Nephron progenitor cell (in vitro differentiated cells): ENCODE data around the gene CENPC.
"Not testable (repeated sequence)": the region's sequence is repeated elsewhere in the genome, so short reads cannot be mapped to it uniquely, and the experiment has no call there.

ENCODE experiments used
- DNase-seq: peaks from one replicate; pipeline ENCODE4 v3.0.0; 2021
- H3K27ac Mint-ChIP-seq: 2 replicates; pipeline ENCODE4 v1.8.0; 2021; ENCODE audit warnings: mild to moderate bottlenecking, moderate library complexity, mixed read lengths
- H3K27me3 Mint-ChIP-seq: 2 replicates; pipeline ENCODE4 v1.8.0; 2021; ENCODE audit warnings: mild to moderate bottlenecking, low read depth, mixed read lengths; ENCODE audit not compliant: poor library complexity
- H3K36me3 Mint-ChIP-seq: 2 replicates; pipeline ENCODE4 v1.8.0; 2021; ENCODE audit warnings: low read depth, mixed read lengths
- H3K4me1 Mint-ChIP-seq: 2 replicates; pipeline ENCODE4 v1.8.0; 2021; ENCODE audit warnings: mixed read lengths
- H3K4me3 Mint-ChIP-seq: 2 replicates; pipeline ENCODE4 v1.8.0; 2021; ENCODE audit warnings: mild to moderate bottlenecking, moderate library complexity, mixed read lengths
- H3K9me3 Mint-ChIP-seq: 2 replicates; pipeline ENCODE4 v1.8.0; 2021; ENCODE audit warnings: mild to moderate bottlenecking, moderate library complexity, mixed read lengths
- TF ChIP-seq, protein P1 (sequence below): fragments of 200-600 bp; sonication (generic); IDR thresholded peaks from 2 replicates; pipeline ENCODE4 v1.5.0; 2021; ENCODE audit warnings: antibody characterized with exemption

CENPC gene

GRCh38 chr4:67533112-67533511 is 12.2 kb downstream of the CENPC start:
- Mint-ChIP-seq H3K27ac (no peak overlapping the region), H3K36me3 (peaks cover 86% of the 10 kb centered on the region), H3K9me3 (peaks cover 17% of the 10 kb centered on the region), H3K4me1 (no peaks in the 10 kb centered on the region), H3K4me3 (no peak overlapping the region), H3K27me3 (no peaks in the 10 kb centered on the region)
- no peak for DNase-seq
- TF ChIP-seq, protein P1, sequence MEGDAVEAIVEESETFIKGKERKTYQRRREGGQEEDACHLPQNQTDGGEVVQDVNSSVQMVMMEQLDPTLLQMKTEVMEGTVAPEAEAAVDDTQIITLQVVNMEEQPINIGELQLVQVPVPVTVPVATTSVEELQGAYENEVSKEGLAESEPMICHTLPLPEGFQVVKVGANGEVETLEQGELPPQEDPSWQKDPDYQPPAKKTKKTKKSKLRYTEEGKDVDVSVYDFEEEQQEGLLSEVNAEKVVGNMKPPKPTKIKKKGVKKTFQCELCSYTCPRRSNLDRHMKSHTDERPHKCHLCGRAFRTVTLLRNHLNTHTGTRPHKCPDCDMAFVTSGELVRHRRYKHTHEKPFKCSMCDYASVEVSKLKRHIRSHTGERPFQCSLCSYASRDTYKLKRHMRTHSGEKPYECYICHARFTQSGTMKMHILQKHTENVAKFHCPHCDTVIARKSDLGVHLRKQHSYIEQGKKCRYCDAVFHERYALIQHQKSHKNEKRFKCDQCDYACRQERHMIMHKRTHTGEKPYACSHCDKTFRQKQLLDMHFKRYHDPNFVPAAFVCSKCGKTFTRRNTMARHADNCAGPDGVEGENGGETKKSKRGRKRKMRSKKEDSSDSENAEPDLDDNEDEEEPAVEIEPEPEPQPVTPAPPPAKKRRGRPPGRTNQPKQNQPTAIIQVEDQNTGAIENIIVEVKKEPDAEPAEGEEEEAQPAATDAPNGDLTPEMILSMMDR: no peak

- not testable (repeated sequence) for H3K4me3 Mint-ChIP-seq, DNase-seq, H3K4me1 Mint-ChIP-seq, H3K27me3 Mint-ChIP-seq, H3K27ac Mint-ChIP-seq
- Mint-ChIP-seq H3K9me3 (peaks cover 17% of the 10 kb centered on the region), H3K36me3 (peaks cover 87% of the 10 kb centered on the region)
Observed at GRCh38 chr4:67532397-67532796, 12.9 kb downstream of the CENPC start.

- H3K4me1 Mint-ChIP-seq: no peaks in the 10 kb centered on the region
- peaks cover 94% of the 10 kb centered on the region for H3K36me3 Mint-ChIP-seq
- H3K27ac Mint-ChIP-seq: no peak overlapping the region
- no peaks in the 10 kb centered on the region for H3K27me3 Mint-ChIP-seq
- DNase-seq: no peak
- TF ChIP-seq, protein P1: no peak
- no peak overlapping the region for H3K4me3 Mint-ChIP-seq
- H3K9me3 Mint-ChIP-seq: peaks cover 21% of the 10 kb centered on the region
Observed at GRCh38 chr4:67531379-67531962, 13.8 kb downstream of the CENPC start.

DNA sequence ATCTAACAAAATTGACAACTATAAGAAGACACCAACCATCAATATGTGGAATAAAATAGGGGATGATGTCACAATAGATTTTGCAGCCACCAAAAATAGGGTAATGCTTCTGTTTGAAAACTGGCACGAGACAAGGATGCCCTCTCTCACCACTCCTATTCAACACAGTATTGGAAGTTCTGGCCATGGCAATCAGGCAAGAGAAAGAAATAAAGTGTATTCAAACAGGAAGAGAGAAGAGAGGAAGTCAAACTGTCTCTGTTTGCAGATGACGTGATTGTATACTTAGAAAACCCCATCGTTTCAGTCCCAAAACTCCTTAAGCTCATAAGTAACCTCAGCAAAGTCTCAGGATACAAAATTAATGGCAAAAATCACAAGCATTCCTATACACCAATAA is 21.2 kb downstream of the CENPC start:
- H3K27ac Mint-ChIP-seq, H3K27me3 Mint-ChIP-seq, DNase-seq: not testable (repeated sequence)

DNA sequence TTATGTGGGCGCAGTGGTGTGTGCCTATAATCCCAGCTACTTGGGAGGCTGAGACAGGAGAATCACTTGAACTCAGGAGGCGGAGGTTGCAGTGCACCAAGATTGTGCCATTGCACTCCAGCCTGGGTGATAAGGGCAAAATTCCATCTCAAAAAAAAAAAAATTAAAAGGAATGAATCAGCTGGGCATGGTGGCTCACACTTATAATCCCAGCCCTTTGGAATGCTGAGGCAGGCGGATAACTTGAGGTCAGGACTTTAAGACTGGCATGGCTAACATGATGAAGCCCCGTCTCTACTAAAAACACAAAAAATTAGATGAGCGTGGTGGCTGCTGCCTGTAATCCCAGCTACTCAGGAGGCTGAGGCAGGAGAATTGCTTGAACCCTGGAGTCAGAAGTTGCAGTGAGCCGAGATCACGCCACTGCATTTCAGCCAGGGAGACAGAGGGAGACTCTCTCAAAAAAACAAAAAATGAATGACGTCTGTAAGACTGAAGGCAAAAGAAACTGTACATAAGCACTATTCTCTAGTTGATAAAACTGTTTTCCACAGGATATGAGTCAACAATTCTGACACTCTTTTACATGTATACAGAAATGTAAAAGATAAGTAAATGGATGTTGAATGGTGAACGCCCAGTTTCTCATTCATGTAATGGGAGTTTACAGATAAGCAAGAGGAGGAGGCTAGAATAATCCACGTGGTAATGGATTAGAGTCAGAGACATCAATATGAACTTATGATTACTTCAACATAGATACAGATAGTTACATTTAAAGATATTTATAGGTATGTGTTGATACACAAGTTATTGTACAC is 22.2 kb downstream of the CENPC start:
- H3K27me3 Mint-ChIP-seq: no peaks in the 10 kb centered on the region
- H3K9me3 Mint-ChIP-seq: peaks cover 21% of the 10 kb centered on the region
- TF ChIP-seq, protein P1: no peak
- H3K36me3 Mint-ChIP-seq: peaks cover 73% of the 10 kb centered on the region
- H3K4me1 Mint-ChIP-seq: no peaks in the 10 kb centered on the region
- no peak for DNase-seq
- no peak overlapping the region for H3K4me3 Mint-ChIP-seq
- H3K27ac Mint-ChIP-seq: no peak overlapping the region

More for the DNA sequence above, 21.2 kb downstream of the CENPC start:
- H3K4me1 Mint-ChIP-seq, H3K4me3 Mint-ChIP-seq: not testable (repeated sequence)
- Mint-ChIP-seq H3K36me3 (peaks cover 75% of the 10 kb centered on the region), H3K9me3 (peaks cover 21% of the 10 kb centered on the region)

- Mint-ChIP-seq H3K27ac (no peak overlapping the region), H3K4me3 (no peak overlapping the region), H3K36me3 (peaks cover 66% of the 10 kb centered on the region), H3K9me3 (peaks cover 21% of the 10 kb centered on the region), H3K27me3 (no peaks in the 10 kb centered on the region), H3K4me1 (no peaks in the 10 kb centered on the region)
- no peak for DNase-seq
- TF ChIP-seq, protein P1: no peak
Observed at GRCh38 chr4:67522230-67522629, 23.1 kb downstream of the CENPC start.

DNA sequence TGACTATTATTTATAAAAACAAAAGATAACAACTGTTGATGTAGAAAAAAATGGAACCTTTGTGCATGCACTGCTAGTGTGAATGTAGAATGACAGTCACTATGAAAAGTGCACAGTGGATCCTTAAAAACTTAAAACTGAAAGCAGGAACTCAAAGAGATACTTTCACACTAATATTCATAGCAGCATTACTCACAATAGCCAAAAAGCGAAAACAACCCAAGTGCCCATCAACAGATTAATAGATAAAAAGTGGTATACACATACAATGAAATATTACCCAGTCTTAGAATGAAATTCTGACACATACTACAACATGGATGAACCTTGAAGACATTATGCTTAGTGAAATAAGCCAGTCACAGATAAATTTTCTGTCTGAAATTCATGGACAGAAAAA is 23.8 kb downstream of the CENPC start:
- no peaks in the 10 kb centered on the region for H3K27me3 Mint-ChIP-seq
- no peak overlapping the region for H3K27ac Mint-ChIP-seq
- TF ChIP-seq, protein P1: no peak
- H3K36me3 Mint-ChIP-seq: peaks cover 63% of the 10 kb centered on the region
- H3K4me3 Mint-ChIP-seq: no peak overlapping the region
- no peak for DNase-seq
- peaks cover 18% of the 10 kb centered on the region for H3K9me3 Mint-ChIP-seq
- no peaks in the 10 kb centered on the region for H3K4me1 Mint-ChIP-seq
